GM12873 (cell line): ENCODE data around the gene CLEC2D.

Experiments used
- TF ChIP-seq, protein P1 (sequence below): IDR thresholded peaks from 2 replicates; pipeline ENCODE4 v1.5.1; 2012; ENCODE audit warnings: low read depth, mild to moderate bottlenecking, moderate library complexity, low read length, control low read depth; ENCODE audit not compliant: insufficient read depth; ENCODE audit errors: missing control alignments

CLEC2D gene

DNA sequence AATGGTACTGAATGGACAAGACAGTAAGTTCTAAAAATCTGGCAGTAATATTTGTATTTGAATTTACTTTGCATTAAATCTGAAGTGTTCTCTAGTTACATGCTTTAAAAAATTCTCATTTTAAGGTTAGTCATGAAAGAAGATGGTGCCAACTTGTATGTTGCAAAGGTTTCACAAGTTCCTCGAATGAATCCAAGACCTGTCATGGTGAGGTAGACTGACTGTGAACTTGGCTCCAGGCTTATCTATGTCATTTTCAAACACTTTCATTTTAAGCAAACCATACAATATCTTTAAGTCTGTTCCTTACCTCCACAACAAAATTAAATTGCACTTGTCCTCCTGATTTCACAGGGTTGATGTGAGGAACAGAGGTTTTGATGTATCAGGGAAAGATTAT lies 23.4 kb downstream of the CLEC2D start:
- TF ChIP-seq, protein P1, sequence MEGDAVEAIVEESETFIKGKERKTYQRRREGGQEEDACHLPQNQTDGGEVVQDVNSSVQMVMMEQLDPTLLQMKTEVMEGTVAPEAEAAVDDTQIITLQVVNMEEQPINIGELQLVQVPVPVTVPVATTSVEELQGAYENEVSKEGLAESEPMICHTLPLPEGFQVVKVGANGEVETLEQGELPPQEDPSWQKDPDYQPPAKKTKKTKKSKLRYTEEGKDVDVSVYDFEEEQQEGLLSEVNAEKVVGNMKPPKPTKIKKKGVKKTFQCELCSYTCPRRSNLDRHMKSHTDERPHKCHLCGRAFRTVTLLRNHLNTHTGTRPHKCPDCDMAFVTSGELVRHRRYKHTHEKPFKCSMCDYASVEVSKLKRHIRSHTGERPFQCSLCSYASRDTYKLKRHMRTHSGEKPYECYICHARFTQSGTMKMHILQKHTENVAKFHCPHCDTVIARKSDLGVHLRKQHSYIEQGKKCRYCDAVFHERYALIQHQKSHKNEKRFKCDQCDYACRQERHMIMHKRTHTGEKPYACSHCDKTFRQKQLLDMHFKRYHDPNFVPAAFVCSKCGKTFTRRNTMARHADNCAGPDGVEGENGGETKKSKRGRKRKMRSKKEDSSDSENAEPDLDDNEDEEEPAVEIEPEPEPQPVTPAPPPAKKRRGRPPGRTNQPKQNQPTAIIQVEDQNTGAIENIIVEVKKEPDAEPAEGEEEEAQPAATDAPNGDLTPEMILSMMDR: no peak

- TF ChIP-seq, protein P1: no peak
Observed at GRCh38 chr12:9694241-9694640, 24.7 kb downstream of the CLEC2D start.

GRCh38 chr12:9697619-9698018 lies 28.1 kb downstream of the CLEC2D start:
- TF ChIP-seq, protein P1: no peak

DNA sequence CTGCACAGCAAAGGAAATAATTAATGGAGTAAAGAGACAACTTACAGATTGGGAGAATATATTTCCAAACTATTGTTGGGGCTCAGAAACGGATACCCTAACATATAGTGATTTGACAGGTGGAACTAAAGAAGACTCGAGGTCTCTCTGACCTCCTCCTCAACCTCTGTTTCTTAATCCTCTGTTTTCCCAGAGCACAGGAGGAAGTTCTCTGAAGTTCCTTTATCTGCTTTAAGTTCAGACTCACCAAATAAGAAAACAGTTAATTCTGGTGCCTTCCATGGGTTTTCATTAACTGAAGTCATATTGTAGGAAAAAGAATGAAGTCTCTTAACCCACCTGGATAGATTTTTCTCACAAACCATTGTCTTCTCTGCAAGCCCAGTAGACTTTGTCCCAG lies 29.2 kb downstream of the CLEC2D start:
- TF ChIP-seq, protein P1: no peak

DNA sequence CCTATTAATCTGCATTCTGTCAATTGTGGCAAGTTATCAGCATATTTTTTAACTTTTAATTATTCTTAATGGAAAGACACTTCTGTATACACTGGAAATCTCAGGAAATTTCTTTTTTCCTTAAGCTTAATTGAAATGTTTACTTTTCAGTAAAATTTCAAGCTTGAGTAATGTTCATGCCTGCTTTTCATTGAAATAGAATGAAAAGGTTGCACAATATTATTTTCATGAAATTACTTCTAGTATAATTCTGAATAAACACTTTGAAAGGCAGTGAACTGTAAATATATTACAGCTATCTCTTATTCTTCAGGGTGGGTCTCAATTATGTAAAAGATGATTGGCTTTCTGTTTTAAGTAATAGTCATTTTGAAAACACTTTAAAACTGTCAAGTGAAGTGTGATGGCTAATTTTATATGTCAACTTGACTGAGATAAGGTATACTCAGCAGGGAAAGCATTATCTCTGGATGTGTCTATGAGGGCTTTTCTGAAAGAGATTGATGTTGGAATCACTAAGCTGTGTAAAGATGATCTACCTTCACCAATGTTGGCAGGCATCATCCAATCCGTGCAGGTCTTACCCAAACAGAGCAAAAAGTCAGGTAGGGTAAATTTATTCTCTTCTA lies 29.9 kb downstream of the CLEC2D start:
- TF ChIP-seq, protein P1: no peak

DNA sequence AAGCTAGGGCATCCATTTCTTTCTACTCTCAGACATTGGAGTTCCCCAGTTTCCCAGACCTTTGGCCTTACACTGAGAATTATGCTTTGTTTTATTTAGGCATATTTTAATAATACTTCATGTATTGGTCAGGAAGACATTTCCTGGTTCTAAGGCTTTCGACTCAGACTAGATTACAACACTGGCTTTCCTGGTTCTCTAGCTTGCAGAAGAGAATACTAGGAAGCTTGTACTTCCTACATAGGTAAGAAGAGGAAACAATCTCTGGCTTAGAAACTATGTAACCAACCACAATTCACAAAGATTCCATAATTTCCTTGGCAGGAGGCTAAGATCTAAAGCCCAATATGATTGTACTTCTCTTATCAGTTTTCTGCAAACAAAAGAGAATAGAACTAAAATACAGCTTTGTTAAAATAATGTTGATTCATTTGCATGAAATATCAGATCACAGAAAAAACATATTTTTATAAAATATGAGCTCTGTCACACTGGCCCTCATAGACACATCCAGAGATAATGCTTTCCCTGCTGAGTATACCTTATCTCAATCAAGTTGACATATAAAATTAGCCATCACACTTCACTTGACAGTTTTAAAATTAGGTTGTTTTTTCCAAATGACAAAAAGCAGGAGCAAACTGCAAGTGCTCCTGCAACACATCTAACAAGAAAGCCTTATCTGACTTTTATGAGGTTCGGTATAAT lies 30.5 kb downstream of the CLEC2D start:
- TF ChIP-seq, protein P1: no peak

- TF ChIP-seq, protein P1: no peak
Observed at GRCh38 chr12:9700606-9700956, 31.1 kb downstream of the CLEC2D start.
